IPS-15b (cell line): ENCODE measurements around the gene BMERB1.

Experiments
- H3K27me3 ChIP-seq: one replicate; pipeline ENCODE4 v1.6.1; 2013; ENCODE audit warnings: low read length; ENCODE audit not compliant: control insufficient read depth, insufficient read depth
- H3K36me3 ChIP-seq: one replicate; pipeline ENCODE4 v1.6.1; 2013; ENCODE audit warnings: low read length; ENCODE audit not compliant: control insufficient read depth, insufficient read depth
- H3K4me1 ChIP-seq: one replicate; pipeline ENCODE4 v1.6.1; 2013; ENCODE audit warnings: mild to moderate bottlenecking, low read length; ENCODE audit not compliant: control insufficient read depth, insufficient read depth
- H3K4me3 ChIP-seq: one replicate; pipeline ENCODE4 v1.5.1; 2013; ENCODE audit warnings: low read depth, low read length
- H3K9ac ChIP-seq: one replicate; pipeline ENCODE4 v1.6.1; 2013; ENCODE audit warnings: low read depth, mild to moderate bottlenecking, low read length
- H3K9me3 ChIP-seq: one replicate; pipeline ENCODE4 v1.6.1; 2013; ENCODE audit warnings: mild to moderate bottlenecking, low read length; ENCODE audit not compliant: control insufficient read depth, insufficient read depth

Gene BMERB1

GRCh38 chr16:15593235-15593634, 158.8 kb downstream of the BMERB1 start:
- Histone ChIP-seq H3K36me3 (peaks cover 5% of the 10 kb centered on the region), H3K9ac (no peak overlapping the region)

GRCh38 chr16:15594711-15595320, 160.4 kb downstream of the BMERB1 start:
- Histone ChIP-seq H3K9me3 (no peaks in the 10 kb centered on the region), H3K4me3 (no peak overlapping the region), H3K4me1 (no peaks in the 10 kb centered on the region), H3K27me3 (no peaks in the 10 kb centered on the region), H3K9ac (no peak overlapping the region), H3K36me3 (peaks cover 3% of the 10 kb centered on the region)

More at GRCh38 chr16:15593235-15593634, 158.8 kb downstream of the BMERB1 start:
- Histone ChIP-seq H3K4me3 (no peak overlapping the region), H3K4me1 (no peaks in the 10 kb centered on the region), H3K9me3 (no peaks in the 10 kb centered on the region), H3K27me3 (no peaks in the 10 kb centered on the region)

GRCh38 chr16:15597135-15597534, 162.7 kb downstream of the BMERB1 start:
- Histone ChIP-seq H3K9me3 (no peaks in the 10 kb centered on the region), H3K36me3 (peaks cover 3% of the 10 kb centered on the region), H3K27me3 (no peaks in the 10 kb centered on the region), H3K4me1 (no peaks in the 10 kb centered on the region), H3K9ac (no peak overlapping the region), H3K4me3 (no peak overlapping the region)

GRCh38 chr16:15597822-15598647, 163.6 kb downstream of the BMERB1 start:
- Histone ChIP-seq H3K9ac (no peak overlapping the region), H3K4me1 (no peaks in the 10 kb centered on the region), H3K27me3 (no peaks in the 10 kb centered on the region), H3K4me3 (no peak overlapping the region), H3K9me3 (no peaks in the 10 kb centered on the region), H3K36me3 (peaks cover 3% of the 10 kb centered on the region)

- Histone ChIP-seq H3K9me3 (no peaks in the 10 kb centered on the region), H3K36me3 (peaks cover 4% of the 10 kb centered on the region), H3K4me1 (no peaks in the 10 kb centered on the region), H3K27me3 (no peaks in the 10 kb centered on the region), H3K9ac (no peak overlapping the region), H3K4me3 (no peak overlapping the region)
Measured at GRCh38 chr16:15598648-15599190, 164.3 kb downstream of the BMERB1 start.

- Histone ChIP-seq H3K9ac (no peak overlapping the region), H3K27me3 (no peaks in the 10 kb centered on the region), H3K4me1 (no peaks in the 10 kb centered on the region), H3K4me3 (no peak overlapping the region), H3K9me3 (no peaks in the 10 kb centered on the region), H3K36me3 (peaks cover 8% of the 10 kb centered on the region)
Measured at GRCh38 chr16:15599303-15600070, 165.1 kb downstream of the BMERB1 start.

- H3K9ac ChIP-seq = no peak overlapping the region
- H3K9me3 ChIP-seq = no peaks in the 10 kb centered on the region
- H3K27me3 ChIP-seq = no peaks in the 10 kb centered on the region
- H3K36me3 ChIP-seq = peaks cover 8% of the 10 kb centered on the region
- no peaks in the 10 kb centered on the region for H3K4me1 ChIP-seq
- no peak overlapping the region for H3K4me3 ChIP-seq
Measured at GRCh38 chr16:15601212-15601879, 167.0 kb downstream of the BMERB1 start.

GRCh38 chr16:15602285-15603044, 168.1 kb downstream of the BMERB1 start:
- Histone ChIP-seq H3K27me3 (no peaks in the 10 kb centered on the region), H3K9me3 (no peaks in the 10 kb centered on the region), H3K9ac (no peak overlapping the region), H3K4me1 (no peaks in the 10 kb centered on the region), H3K36me3 (peaks cover 6% of the 10 kb centered on the region), H3K4me3 (no peak overlapping the region)

- peaks cover 12% of the 10 kb centered on the region for H3K36me3 ChIP-seq
Measured at GRCh38 chr16:15604460-15605440, 170.4 kb downstream of the BMERB1 start.

More at GRCh38 chr16:15604460-15605440, 170.4 kb downstream of the BMERB1 start:
- no peaks in the 10 kb centered on the region for H3K9me3 ChIP-seq
- H3K4me3 ChIP-seq = no peak overlapping the region
- no peaks in the 10 kb centered on the region for H3K27me3 ChIP-seq
- no peak overlapping the region for H3K9ac ChIP-seq
- H3K4me1 ChIP-seq = no peaks in the 10 kb centered on the region
